Testis (tissue), 3 donors: Measurements from ENCODE around the gene SMARCC2. TPM values are rescaled to one million over a fixed set of nuclear protein-coding genes. Genes with fewer than 3 reads are reported as not detected.

Source experiments
- DNase-seq: peaks from one replicate; pipeline ENCODE4 v3.0.0-alpha.2; 2019
- H3K27ac ChIP-seq, 2 donors: fragments of 200-600 bp; sonication (generic); one replicate each; pipeline ENCODE4 v1.5.1; 2019
- H3K27me3 ChIP-seq: fragments of 200-600 bp; sonication (generic); one replicate; pipeline ENCODE4 v1.5.1; 2019
- H3K36me3 ChIP-seq: fragments of 200-600 bp; sonication (generic); one replicate; pipeline ENCODE4 v1.5.1; 2017; ENCODE audit warnings: low read depth; ENCODE audit errors: missing control alignments
- H3K4me1 ChIP-seq: fragments of 200-600 bp; sonication (generic); one replicate; pipeline ENCODE4 v1.5.1; 2019
- H3K4me3 ChIP-seq, 2 donors: fragments of 200-600 bp; sonication (generic); one replicate each; pipeline ENCODE4 v1.5.1; 2017 to 2019
- H3K9me3 ChIP-seq: fragments of 200-600 bp; sonication (generic); one replicate; pipeline ENCODE4 v1.5.1; 2017
- CTCF ChIP-seq, 3 experiments: fragments of 450-650 bp in 2 of 3; fragments of 200-600 bp in 1 of 3; sonication (generic) in 1 of 3; IDR thresholded peaks; one replicate each; pipeline ENCODE4 v1.5.1; 2016 to 2019; ENCODE audit warnings: antibody characterized with exemption in 3 of 3, mild to moderate bottlenecking in 2 of 3, moderate library complexity in 1 of 3
- POLR2A ChIP-seq: fragments of 450-650 bp; IDR thresholded peaks from one replicate; pipeline ENCODE4 v1.6.1; 2017; ENCODE audit warnings: antibody characterized with exemption, mild to moderate bottlenecking, moderate library complexity
- WGBS, 2 donors: methylation state at CpG; one replicate each; pipeline ENCODE4 v1.1.5; 2018; 5-methylcytosine and 5-hydroxymethylcytosine counted together
- intact Hi-C: fragments of 100-400 bp; cut with DNase I; formaldehyde crosslinking; loops from one replicate; pipeline ENCODE4 v1.15.1; 2023; ENCODE audit warnings: low total_unique reads
- polyA plus RNA-seq: library from polyadenylated mRNA; stranded (reverse); fragments of 350-450 nt; fragmentation: Illumina TruSeq; extraction: RNeasy Lipid Tissue Mini Kit (QIAGEN cat#74804); gene quantifications from one replicate; pipeline ENCODE4 v1.2.3, GENCODE V29; 2014; ENCODE audit warnings: low read depth, low replicate concordance; ENCODE audit not compliant: insufficient read depth
- total RNA-seq, 2 donors: library from RNA; depleted of rRNA; stranded (reverse); fragments of >200 nt; gene quantifications; one replicate each; pipeline ENCODE4 v1.2.3, GENCODE V29; 2016

SMARCC2 gene
- total and polyA plus RNA-seq, 3 donors from 2014 or later: 69.5 to 148 (median 106) TPM

GRCh38 chr12:56155256-56155845 lies 33.9 kb downstream of the SMARCC2 start:
- Histone ChIP-seq H3K27me3 (no peaks in the 10 kb centered on the region), H3K27ac (no peak overlapping the region), H3K36me3 (no peaks in the 10 kb centered on the region), H3K9me3 (no peaks in the 10 kb centered on the region), H3K4me3 (no peak overlapping the region), H3K4me1 (peaks cover 36% of the 10 kb centered on the region)
- TF ChIP-seq CTCF (IDR thresholded peaks at IDR 0.05): no peak
- no peak for TF ChIP-seq POLR2A
- intact Hi-C loops: no loop called here
- no peak for DNase-seq
- 93 to 94% methylated on average over 11 of the region's 11 CpGs for WGBS, 2 donors

GRCh38 chr12:56154818-56155217 lies 34.5 kb downstream of the SMARCC2 start:
- H3K4me1 ChIP-seq: peaks cover 31% of the 10 kb centered on the region
- intact Hi-C loops: no loop called here
- no peaks in the 10 kb centered on the region for H3K27me3 ChIP-seq
- WGBS, 2 donors: 75 to 93% methylated on average over 5 of the region's 5 CpGs
- DNase-seq: no peak
- no peak overlapping the region for H3K4me3 ChIP-seq
- no peaks in the 10 kb centered on the region for H3K36me3 ChIP-seq
- no peak overlapping the region for H3K27ac ChIP-seq
- H3K9me3 ChIP-seq: no peaks in the 10 kb centered on the region
- TF ChIP-seq CTCF (IDR thresholded peaks at IDR 0.05) (no peak), POLR2A (no peak)

- H3K36me3 ChIP-seq: no peaks in the 10 kb centered on the region
- WGBS, 2 donors: 83 to 95% methylated on average over 1 of the region's 1 CpG
- peaks cover 26% of the 10 kb centered on the region for H3K4me1 ChIP-seq
- TF ChIP-seq CTCF (IDR thresholded peaks at IDR 0.05): no peak
- no peak for TF ChIP-seq POLR2A
- H3K9me3 ChIP-seq: no peaks in the 10 kb centered on the region
- intact Hi-C loops: no loop called here
- DNase-seq: no peak
- H3K4me3 ChIP-seq: no peak overlapping the region
- H3K27me3 ChIP-seq: no peaks in the 10 kb centered on the region
- H3K27ac ChIP-seq: peak overlapping the region in 1 of 2 donors; percentile 92
Measured at GRCh38 chr12:56154246-56154771, 35.0 kb downstream of the SMARCC2 start.

- TF ChIP-seq CTCF (IDR thresholded peaks at IDR 0.05) (no peak), POLR2A (no peak)
- peaks cover 25% of the 10 kb centered on the region for H3K4me1 ChIP-seq
- intact Hi-C loops: no loop called here
- H3K4me3 ChIP-seq: no peak overlapping the region
- peak; percentile 76 for DNase-seq
- no peaks in the 10 kb centered on the region for H3K36me3 ChIP-seq
- no peaks in the 10 kb centered on the region for H3K9me3 ChIP-seq
- WGBS, 2 donors: 54 to 60% methylated on average over 5 of the region's 5 CpGs
- H3K27ac ChIP-seq: peak overlapping the region; percentile 77 to 92
- no peaks in the 10 kb centered on the region for H3K27me3 ChIP-seq
Measured at GRCh38 chr12:56153678-56154065, 35.6 kb downstream of the SMARCC2 start.
